Astrocyte (in vitro differentiated cells and primary cell): ENCODE data around the gene SPATA31D3.
"Not testable (repeated sequence)": the region's sequence is repeated elsewhere in the genome, so short reads cannot be mapped to it uniquely, and the experiment has no call there.

Experiments
- EZH2 ChIP-seq: IDR thresholded peaks from 2 replicates; pipeline ENCODE4 v1.6.1; 2012; ENCODE audit warnings: mild to moderate bottlenecking, low read length, inconsistent platforms; ENCODE audit not compliant: insufficient read depth
- TF ChIP-seq, protein P1 (sequence below): IDR thresholded peaks from 2 replicates; pipeline ENCODE4 v1.5.1; 2011; ENCODE audit warnings: low read depth, mild to moderate bottlenecking, inconsistent platforms, low read length, moderate library complexity; ENCODE audit not compliant: insufficient read depth

- TF ChIP-seq, protein P1, sequence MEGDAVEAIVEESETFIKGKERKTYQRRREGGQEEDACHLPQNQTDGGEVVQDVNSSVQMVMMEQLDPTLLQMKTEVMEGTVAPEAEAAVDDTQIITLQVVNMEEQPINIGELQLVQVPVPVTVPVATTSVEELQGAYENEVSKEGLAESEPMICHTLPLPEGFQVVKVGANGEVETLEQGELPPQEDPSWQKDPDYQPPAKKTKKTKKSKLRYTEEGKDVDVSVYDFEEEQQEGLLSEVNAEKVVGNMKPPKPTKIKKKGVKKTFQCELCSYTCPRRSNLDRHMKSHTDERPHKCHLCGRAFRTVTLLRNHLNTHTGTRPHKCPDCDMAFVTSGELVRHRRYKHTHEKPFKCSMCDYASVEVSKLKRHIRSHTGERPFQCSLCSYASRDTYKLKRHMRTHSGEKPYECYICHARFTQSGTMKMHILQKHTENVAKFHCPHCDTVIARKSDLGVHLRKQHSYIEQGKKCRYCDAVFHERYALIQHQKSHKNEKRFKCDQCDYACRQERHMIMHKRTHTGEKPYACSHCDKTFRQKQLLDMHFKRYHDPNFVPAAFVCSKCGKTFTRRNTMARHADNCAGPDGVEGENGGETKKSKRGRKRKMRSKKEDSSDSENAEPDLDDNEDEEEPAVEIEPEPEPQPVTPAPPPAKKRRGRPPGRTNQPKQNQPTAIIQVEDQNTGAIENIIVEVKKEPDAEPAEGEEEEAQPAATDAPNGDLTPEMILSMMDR, result not testable (repeated sequence)
- TF ChIP-seq EZH2, result not testable (repeated sequence)
Observed at GRCh38 chr9:81943393-81943792, at the start of gene SPATA31D3.
